ENCODE data around the gene AKAP3.

Gene AKAP3

GRCh38 chr12:4648501-4649357 lies at the start of gene AKAP3, which contains the start of gene NDUFA9:
Gene AKAP3, minus strand, starts transcription at chr12:4649051. Its CDS starts 10,855 bp downstream, at chr12:4638196.
Gene NDUFA9, plus strand, starts transcription at chr12:4649114. Its CDS starts 13 bp downstream, at chr12:4649127.
- Histone ChIP-seq H3K36me3 (ENCODE audit: insufficient read depth) (no peaks in the 10 kb centered on the region), H3K27me3 (ENCODE audit: insufficient read depth, low read depth) (no peaks in the 10 kb centered on the region), H2AFZ (ENCODE audit: low read depth) (peak within 1 kb of the TSS; percentile 89), H3K27ac (peak within 1 kb of the TSS; percentile 76), H3K4me1 (ENCODE audit: low read depth, poor library complexity, severe bottlenecking) (peaks cover 35% of the 10 kb centered on the region), H3K4me3 (IDR thresholded peaks at IDR 0.05; ENCODE audit: insufficient read depth, low read depth, low read length) (peak within 1 kb of the TSS; percentile 11), H3K4me2 (peak within 1 kb of the TSS; percentile 93), H3K9ac (peak within 1 kb of the TSS; percentile 91), H3K79me2 (ENCODE audit: insufficient read depth, low read depth) (peaks cover 41% of the 10 kb centered on the region), H4K20me1 (ENCODE audit: insufficient read depth) (no peaks in the 10 kb centered on the region)
- no peak for TF ChIP-seq CTCF (conservative IDR thresholded peaks at IDR 0.05; ENCODE audit: low read depth, low read length)

- H3K4me1 ChIP-seq (ENCODE audit: low read depth, poor library complexity, severe bottlenecking), result no peaks in the 10 kb centered on the region
- no peak overlapping the region for H3K4me3 ChIP-seq (IDR thresholded peaks at IDR 0.05; ENCODE audit: insufficient read depth, low read depth, low read length)
- TF ChIP-seq CTCF (conservative IDR thresholded peaks at IDR 0.05; ENCODE audit: low read depth, low read length), result no peak
- no peaks in the 10 kb centered on the region for H4K20me1 ChIP-seq (ENCODE audit: insufficient read depth)
- no peak overlapping the region for H3K27ac ChIP-seq
- no peaks in the 10 kb centered on the region for H3K79me2 ChIP-seq (ENCODE audit: insufficient read depth, low read depth)
- no peak overlapping the region for H2AFZ ChIP-seq (ENCODE audit: low read depth)
- no peaks in the 10 kb centered on the region for H3K27me3 ChIP-seq (ENCODE audit: insufficient read depth, low read depth)
- no peak overlapping the region for H3K4me2 ChIP-seq
- no peaks in the 10 kb centered on the region for H3K36me3 ChIP-seq (ENCODE audit: insufficient read depth)
- no peak overlapping the region for H3K9ac ChIP-seq
Measured at GRCh38 chr12:4690760-4691159, 41.9 kb upstream of the AKAP3 start.

DNA sequence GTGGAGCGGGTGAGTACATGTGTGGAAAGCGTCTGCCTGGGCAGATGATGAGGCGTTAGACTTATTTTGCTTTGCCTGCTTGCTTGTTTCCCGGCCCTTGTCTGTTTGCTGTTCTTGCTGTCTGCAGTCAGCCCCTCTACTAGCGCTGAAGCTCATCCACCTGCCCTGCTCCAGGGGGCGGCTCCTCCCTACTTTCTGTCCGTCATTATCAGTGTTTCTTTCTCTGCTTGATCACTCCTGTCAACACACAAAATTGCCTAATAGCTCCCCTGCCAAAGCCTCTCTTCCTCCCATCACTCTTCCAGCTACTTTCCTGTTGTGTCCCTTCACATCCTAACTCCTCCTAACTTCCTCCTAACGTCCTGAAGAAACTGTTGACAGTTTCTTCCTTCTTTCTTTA lies 36.5 kb upstream of the AKAP3 start:
- no peaks in the 10 kb centered on the region for H3K36me3 ChIP-seq (ENCODE audit: insufficient read depth)
- H3K9ac ChIP-seq, result no peak overlapping the region
- H3K27me3 ChIP-seq (ENCODE audit: insufficient read depth, low read depth), result no peaks in the 10 kb centered on the region
- no peak overlapping the region for H3K27ac ChIP-seq
- no peak overlapping the region for H3K4me3 ChIP-seq (IDR thresholded peaks at IDR 0.05; ENCODE audit: insufficient read depth, low read depth, low read length)
- no peak overlapping the region for H2AFZ ChIP-seq (ENCODE audit: low read depth)
- H3K4me2 ChIP-seq, result no peak overlapping the region
- H4K20me1 ChIP-seq (ENCODE audit: insufficient read depth), result no peaks in the 10 kb centered on the region
- no peaks in the 10 kb centered on the region for H3K79me2 ChIP-seq (ENCODE audit: insufficient read depth, low read depth)
- no peaks in the 10 kb centered on the region for H3K4me1 ChIP-seq (ENCODE audit: low read depth, poor library complexity, severe bottlenecking)
- no peak for TF ChIP-seq CTCF (conservative IDR thresholded peaks at IDR 0.05; ENCODE audit: low read depth, low read length)

DNA sequence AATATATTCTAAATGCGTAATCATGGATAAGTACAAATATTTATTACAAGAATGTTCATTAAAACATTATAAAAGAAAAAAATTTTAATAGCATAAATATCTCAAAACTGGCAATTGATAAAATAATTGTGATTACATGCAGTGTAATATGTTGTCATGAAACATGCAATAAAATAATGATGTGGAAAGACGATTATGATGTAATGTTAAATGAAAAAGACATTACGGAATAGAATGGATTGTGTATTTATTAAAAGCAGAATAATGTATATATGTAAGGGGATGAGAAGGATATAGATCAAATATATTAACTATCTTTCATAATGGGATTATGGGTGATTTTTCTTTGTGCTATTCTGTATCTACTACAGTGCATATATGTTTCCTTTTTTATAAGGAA lies 32.9 kb upstream of the AKAP3 start:
- H2AFZ ChIP-seq (ENCODE audit: low read depth), result no peak overlapping the region
- no peaks in the 10 kb centered on the region for H3K4me1 ChIP-seq (ENCODE audit: low read depth, poor library complexity, severe bottlenecking)
- no peaks in the 10 kb centered on the region for H3K27me3 ChIP-seq (ENCODE audit: insufficient read depth, low read depth)
- H3K4me2 ChIP-seq, result no peak overlapping the region
- H4K20me1 ChIP-seq (ENCODE audit: insufficient read depth), result no peaks in the 10 kb centered on the region
- no peak overlapping the region for H3K4me3 ChIP-seq (IDR thresholded peaks at IDR 0.05; ENCODE audit: insufficient read depth, low read depth, low read length)
- no peak for TF ChIP-seq CTCF (conservative IDR thresholded peaks at IDR 0.05; ENCODE audit: low read depth, low read length)
- H3K9ac ChIP-seq, result no peak overlapping the region
- H3K79me2 ChIP-seq (ENCODE audit: insufficient read depth, low read depth), result no peaks in the 10 kb centered on the region
- H3K27ac ChIP-seq, result no peak overlapping the region
- H3K36me3 ChIP-seq (ENCODE audit: insufficient read depth), result no peaks in the 10 kb centered on the region
